ENCODE data around the gene PAOX. TPM values are rescaled to one million over a fixed set of nuclear protein-coding genes. Genes with fewer than 3 reads are reported as not detected.

Gene PAOX
- total and polyA plus RNA-seq, 2 of the 4 experiments (the other 2 are of a cell fraction), result 3.8 to 4.5 TPM

DNA sequence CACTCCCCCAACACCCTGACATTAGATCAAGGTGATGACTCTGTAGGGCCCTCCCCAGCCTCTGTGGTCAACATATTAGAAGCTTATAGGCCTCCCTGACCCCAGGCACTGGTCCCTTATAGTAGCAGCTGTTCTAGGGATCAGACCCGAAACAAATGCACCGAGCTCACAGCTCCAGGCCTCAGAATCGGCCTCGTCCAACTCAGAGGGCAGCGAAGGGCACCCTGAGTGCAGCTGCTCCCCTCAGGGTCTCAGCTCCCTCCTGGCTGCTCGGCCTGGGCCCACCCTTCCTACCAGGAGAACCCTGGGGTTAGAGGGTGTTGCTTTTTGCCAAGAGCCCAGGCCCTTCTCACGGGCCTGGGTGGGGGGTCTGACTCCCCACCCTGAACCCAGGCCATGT, 10.9 kb upstream of the PAOX start:
- Histone ChIP-seq H3K9ac (ENCODE audit: low read depth, low read length) (no peak overlapping the region), H2AK9ac (replicated peaks; ENCODE audit: low read depth, low read length, poor library complexity) (no peak overlapping the region), H3K27me3 (ENCODE audit: control insufficient read depth, insufficient read depth, low read length) (no peaks in the 10 kb centered on the region), H2AFZ (replicated peaks; ENCODE audit: low read length, poor library complexity) (no peak overlapping the region), H3K4ac (ENCODE audit: low read depth, low read length) (no peak overlapping the region), H3K27ac (ENCODE audit: insufficient read depth, low read length) (no peak overlapping the region), H3K56ac (ENCODE audit: extremely low read depth, insufficient read depth, low read length) (no peak overlapping the region), H3K4me2 (ENCODE audit: low read depth, low read length) (no peak overlapping the region), H3K9me3 (ENCODE audit: control insufficient read depth, insufficient read depth, low read length) (no peaks in the 10 kb centered on the region), H2BK5ac (ENCODE audit: low read depth, low read length, poor library complexity, severe bottlenecking) (no peak overlapping the region), H4K20me1 (ENCODE audit: insufficient read depth, low read length) (no peaks in the 10 kb centered on the region), H3K4me1 (ENCODE audit: control insufficient read depth, insufficient read depth, low read length) (peaks cover 4% of the 10 kb centered on the region; the same call in 1 of the 2 replicates), H4K8ac (ENCODE audit: low read depth in 2 of 2, low read length in 2 of 2) (no peak overlapping the region), H3K36me3 (ENCODE audit: control insufficient read depth, insufficient read depth, low read length) (peaks cover 47% of the 10 kb centered on the region), H4K91ac (ENCODE audit: insufficient read depth, low read depth, low read length) (no peak overlapping the region), H2BK20ac (ENCODE audit: low read depth, low read length) (no peak overlapping the region), H2AK5ac (ENCODE audit: low read depth, low read length) (no peak overlapping the region), H2BK15ac (ENCODE audit: low read depth, low read length) (no peak overlapping the region), H3K18ac (ENCODE audit: low read depth, low read length) (no peak overlapping the region), H3K14ac (replicated peaks; ENCODE audit: low read depth, low read length) (no peak overlapping the region), H3K4me3 (ENCODE audit: insufficient read depth, low read depth, low read length) (no peak overlapping the region), H4K5ac (ENCODE audit: low read depth, low read length) (no peak overlapping the region), H3K9me1 (ENCODE audit: insufficient read depth, low read length) (no peaks in the 10 kb centered on the region; the same call in 1 of the 2 replicates), H3K79me1 (ENCODE audit: low read depth in 1 of 2, low read length in 2 of 2) (peaks cover 6 to 12% of the 10 kb centered on the region in 2 experiments; a peak in 3 of 4 replicates), H3K23ac (ENCODE audit: low read depth, low read length) (no peak overlapping the region), H2BK120ac (ENCODE audit: low read depth, low read length) (no peak overlapping the region)
- TF ChIP-seq, protein P1, sequence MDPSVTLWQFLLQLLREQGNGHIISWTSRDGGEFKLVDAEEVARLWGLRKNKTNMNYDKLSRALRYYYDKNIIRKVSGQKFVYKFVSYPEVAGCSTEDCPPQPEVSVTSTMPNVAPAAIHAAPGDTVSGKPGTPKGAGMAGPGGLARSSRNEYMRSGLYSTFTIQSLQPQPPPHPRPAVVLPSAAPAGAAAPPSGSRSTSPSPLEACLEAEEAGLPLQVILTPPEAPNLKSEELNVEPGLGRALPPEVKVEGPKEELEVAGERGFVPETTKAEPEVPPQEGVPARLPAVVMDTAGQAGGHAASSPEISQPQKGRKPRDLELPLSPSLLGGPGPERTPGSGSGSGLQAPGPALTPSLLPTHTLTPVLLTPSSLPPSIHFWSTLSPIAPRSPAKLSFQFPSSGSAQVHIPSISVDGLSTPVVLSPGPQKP (IDR thresholded peaks at IDR 0.05; ENCODE audit: borderline replicate concordance, low read depth, low read length), result no peak
- TF ChIP-seq MAZ (IDR thresholded peaks at IDR 0.05; ENCODE audit: borderline replicate concordance, low read depth, low read length), result no peak
- TF ChIP-seq CHD1 (IDR thresholded peaks at IDR 0.05; ENCODE audit: low read depth, low read length), result no peak
- TF ChIP-seq MAFK (IDR thresholded peaks at IDR 0.05; ENCODE audit: low read depth, low read length), result no peak
- no peak for TF ChIP-seq NFE2L2 (IDR thresholded peaks at IDR 0.05; ENCODE audit: low read depth, low read length)
- TF ChIP-seq, protein P2, sequence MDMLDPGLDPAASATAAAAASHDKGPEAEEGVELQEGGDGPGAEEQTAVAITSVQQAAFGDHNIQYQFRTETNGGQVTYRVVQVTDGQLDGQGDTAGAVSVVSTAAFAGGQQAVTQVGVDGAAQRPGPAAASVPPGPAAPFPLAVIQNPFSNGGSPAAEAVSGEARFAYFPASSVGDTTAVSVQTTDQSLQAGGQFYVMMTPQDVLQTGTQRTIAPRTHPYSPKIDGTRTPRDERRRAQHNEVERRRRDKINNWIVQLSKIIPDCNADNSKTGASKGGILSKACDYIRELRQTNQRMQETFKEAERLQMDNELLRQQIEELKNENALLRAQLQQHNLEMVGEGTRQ (IDR thresholded peaks at IDR 0.05; ENCODE audit: low read depth, low read length), result no peak
- no peak for TF ChIP-seq CEBPB (IDR thresholded peaks at IDR 0.05; ENCODE audit: low read depth, low read length)
- TF ChIP-seq, protein P3, sequence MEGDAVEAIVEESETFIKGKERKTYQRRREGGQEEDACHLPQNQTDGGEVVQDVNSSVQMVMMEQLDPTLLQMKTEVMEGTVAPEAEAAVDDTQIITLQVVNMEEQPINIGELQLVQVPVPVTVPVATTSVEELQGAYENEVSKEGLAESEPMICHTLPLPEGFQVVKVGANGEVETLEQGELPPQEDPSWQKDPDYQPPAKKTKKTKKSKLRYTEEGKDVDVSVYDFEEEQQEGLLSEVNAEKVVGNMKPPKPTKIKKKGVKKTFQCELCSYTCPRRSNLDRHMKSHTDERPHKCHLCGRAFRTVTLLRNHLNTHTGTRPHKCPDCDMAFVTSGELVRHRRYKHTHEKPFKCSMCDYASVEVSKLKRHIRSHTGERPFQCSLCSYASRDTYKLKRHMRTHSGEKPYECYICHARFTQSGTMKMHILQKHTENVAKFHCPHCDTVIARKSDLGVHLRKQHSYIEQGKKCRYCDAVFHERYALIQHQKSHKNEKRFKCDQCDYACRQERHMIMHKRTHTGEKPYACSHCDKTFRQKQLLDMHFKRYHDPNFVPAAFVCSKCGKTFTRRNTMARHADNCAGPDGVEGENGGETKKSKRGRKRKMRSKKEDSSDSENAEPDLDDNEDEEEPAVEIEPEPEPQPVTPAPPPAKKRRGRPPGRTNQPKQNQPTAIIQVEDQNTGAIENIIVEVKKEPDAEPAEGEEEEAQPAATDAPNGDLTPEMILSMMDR (conservative IDR thresholded peaks at IDR 0.05; ENCODE audit: low read depth, low read length), result no peak
- no peak for TF ChIP-seq MXI1 (IDR thresholded peaks at IDR 0.05; ENCODE audit: borderline replicate concordance, low read depth, low read length)
- no peak for TF ChIP-seq RFX5 (IDR thresholded peaks at IDR 0.05; ENCODE audit: low read depth, low read length)
- TF ChIP-seq POLR2A (IDR thresholded peaks at IDR 0.05; ENCODE audit: low read depth, low read length), result no peak
- no peak for TF ChIP-seq RCOR1 (IDR thresholded peaks at IDR 0.05; ENCODE audit: insufficient replicate concordance, low read length)
- no peak for TF ChIP-seq RAD21 (IDR thresholded peaks at IDR 0.05; ENCODE audit: low read length)
- no peak for TF ChIP-seq FOS (IDR thresholded peaks at IDR 0.05; ENCODE audit: low read depth, low read length)
- TF ChIP-seq BHLHE40 (IDR thresholded peaks at IDR 0.05; ENCODE audit: low read depth, low read length), result no peak
- no peak for TF ChIP-seq SMC3 (IDR thresholded peaks at IDR 0.05; ENCODE audit: low read depth, low read length)
- intact Hi-C loops (cut with micrococcal nuclease) (no loop called here), dilution Hi-C loops (cut with HindIII; ENCODE audit: low sequenced_read_pairs, unreplicated experiment) (no loop called here), in situ Hi-C loops (cut with MboI; ENCODE audit: low sequenced_read_pairs) (no loop called here)
- no peak for ATAC-seq (ENCODE audit: low read depth)
- no TSS peak for BruUV-seq (replicated peaks)
- CTCF ChIA-PET, result no interaction called here
- DNase-seq, result no peak
- 83% methylated on average over 3 of the region's 7 CpGs; no CpG with 5 or more reads in 1 of the 2 experiments for WGBS, 2 experiments (ENCODE audit: extremely low coverage in 2 of 2, insufficient read length in 1 of 2)
- POLR2A ChIA-PET (ENCODE audit: unreplicated experiment), result no interaction called here
